Lower lobe of right lung (tissue), 2 donors: ENCODE measurements around the gene SLF2. TPM values are rescaled to one million over a fixed set of nuclear protein-coding genes. Genes with fewer than 3 reads are reported as not detected.
A peak's percentile ranks its signal among the peaks of the same experiment; 100 is the strongest.

Source experiments
- ATAC-seq, 2 donors: fragments of 200-7000 bp; cut with Tn5 transposase; one replicate each; pipeline ENCODE4 v1.9.1; 2020 to 2022; ENCODE audit warnings: mild to moderate bottlenecking in 2 of 2, moderate library complexity in 2 of 2
- DNase-seq: peaks from one replicate; pipeline ENCODE4 v3.0.0-alpha.2; 2020
- H3K27ac ChIP-seq: fragments of 200-600 bp; one replicate; pipeline ENCODE4 v1.8.0; 2022
- H3K27me3 ChIP-seq: fragments of 200-600 bp; one replicate; pipeline ENCODE4 v1.8.0; 2022; ENCODE audit warnings: low read depth
- H3K36me3 ChIP-seq: fragments of 200-600 bp; one replicate; pipeline ENCODE4 v1.8.0; 2022; ENCODE audit warnings: mild to moderate bottlenecking
- H3K4me1 ChIP-seq: fragments of 200-600 bp; one replicate; pipeline ENCODE4 v1.8.0; 2022
- H3K4me3 ChIP-seq: fragments of 200-600 bp; one replicate; pipeline ENCODE4 v1.8.0; 2022; ENCODE audit warnings: mild to moderate bottlenecking
- H3K9me3 ChIP-seq: fragments of 200-600 bp; one replicate; pipeline ENCODE4 v1.8.0; 2022
- CTCF ChIP-seq: fragments of 200-600 bp; IDR thresholded peaks from one replicate; pipeline ENCODE4 v1.8.0; 2022; ENCODE audit warnings: antibody characterized with exemption, mild to moderate bottlenecking
- intact Hi-C: fragments of 100-400 bp; cut with DNase I; formaldehyde crosslinking; loops from one replicate; pipeline ENCODE4 v1.11.0; 2022
- total RNA-seq: library from RNA; stranded (reverse); fragmentation: NEBNext Ultra II Directional; extraction: Animal tissue kit (Norgen Biotek cat#: 25700); gene quantifications from one replicate; pipeline ENCODE4 v1.2.1, GENCODE V29; 2021
- donor health status: DM: no; HTN: yes; CAD: no; lungs with severe emphysema.

Gene SLF2
- total RNA-seq, 1 donor from 2014 or later, result 34.4 TPM

- Histone ChIP-seq H3K4me1 (peaks cover 40% of the 10 kb centered on the region), H3K27ac (peak overlapping the region; percentile 98), H3K9me3 (no peaks in the 10 kb centered on the region), H3K36me3 (peaks cover 16% of the 10 kb centered on the region), H3K27me3 (no peaks in the 10 kb centered on the region), H3K4me3 (peak overlapping the region; percentile 75)
- ATAC-seq, result peak; percentile 78 to 80
- DNase-seq, result peak; percentile 88
- intact Hi-C loops, result no loop called here
- peak; percentile 95 for TF ChIP-seq CTCF
These were observed 84.8 kb downstream of the SLF2 start for GRCh38 chr10:100997360-100998182.

- peaks cover 16% of the 10 kb centered on the region for H3K36me3 ChIP-seq
- peaks cover 48% of the 10 kb centered on the region for H3K4me1 ChIP-seq
- intact Hi-C loops, result no loop called here
- peak overlapping the region; percentile 98 for H3K27ac ChIP-seq
- ATAC-seq, result peak; percentile 60 to 68
- peak; percentile 88 for DNase-seq
- H3K27me3 ChIP-seq, result no peaks in the 10 kb centered on the region
- H3K9me3 ChIP-seq, result no peaks in the 10 kb centered on the region
- H3K4me3 ChIP-seq, result peak overlapping the region; percentile 75
- TF ChIP-seq CTCF, result no peak
These were observed 85.6 kb downstream of the SLF2 start for GRCh38 chr10:100998183-100998990.

GRCh38 chr10:100998991-100999741 is 86.4 kb downstream of the SLF2 start:
- H3K27me3 ChIP-seq, result no peaks in the 10 kb centered on the region
- intact Hi-C loops, result no loop called here
- TF ChIP-seq CTCF, result peak; percentile 94
- peak overlapping the region; percentile 75 for H3K4me3 ChIP-seq
- H3K27ac ChIP-seq, result peak overlapping the region; percentile 98
- DNase-seq (peak; percentile 90), ATAC-seq (peak; percentile 85 to 88)
- peaks cover 55% of the 10 kb centered on the region for H3K4me1 ChIP-seq
- H3K9me3 ChIP-seq, result no peaks in the 10 kb centered on the region
- H3K36me3 ChIP-seq, result peaks cover 19% of the 10 kb centered on the region

- TF ChIP-seq CTCF, result no peak
- peak within 1 kb of the TSS; percentile 75 for H3K4me3 ChIP-seq
- ATAC-seq (no peak), DNase-seq (no peak)
- no peaks in the 10 kb centered on the region for H3K27me3 ChIP-seq
- peak within 1 kb of the TSS; percentile 98 for H3K27ac ChIP-seq
- no peaks in the 10 kb centered on the region for H3K9me3 ChIP-seq
- H3K4me1 ChIP-seq, result peaks cover 60% of the 10 kb centered on the region
- peaks cover 22% of the 10 kb centered on the region for H3K36me3 ChIP-seq
- intact Hi-C loops, result no loop called here
These were observed 87.0 kb downstream of the SLF2 start, which contains the start of gene LZTS2 for GRCh38 chr10:100999742-101000126. TSS of gene LZTS2 (plus strand) at chr10:100999808. CDS start at chr10:101002539, 2,731 bp downstream.
